ENCODE data around the gene TEX26.

Gene TEX26

GRCh38 chr13:30976025-30976424 is 43.6 kb downstream of the TEX26 start:
- H3K4me3 Mint-ChIP-seq, result no peak overlapping the region
- no peak overlapping the region for H3K27ac Mint-ChIP-seq

GRCh38 chr13:30978981-30979956 is 46.8 kb downstream of the TEX26 start:
- Mint-ChIP-seq H3K27ac (no peak overlapping the region), H3K4me3 (no peak overlapping the region), H3K36me3 (ENCODE audit: low read depth) (no peaks in the 10 kb centered on the region), H3K9me3 (no peaks in the 10 kb centered on the region), H3K27me3 (peaks cover 40% of the 10 kb centered on the region), H3K4me1 (ENCODE audit: low read depth) (peaks cover 5% of the 10 kb centered on the region)
- intact Hi-C loops (cut with micrococcal nuclease), result loop anchor here (2.0 kb wide), 1 partner anchor 66 kb away; no protein-coding TSS in a partner anchor

More at GRCh38 chr13:30976025-30976424, 43.6 kb downstream of the TEX26 start:
- Mint-ChIP-seq H3K9me3 (no peaks in the 10 kb centered on the region), H3K4me1 (ENCODE audit: low read depth) (peaks cover 5% of the 10 kb centered on the region), H3K36me3 (ENCODE audit: low read depth) (no peaks in the 10 kb centered on the region), H3K27me3 (peaks cover 32% of the 10 kb centered on the region)
- intact Hi-C loops (cut with micrococcal nuclease), result no loop called here

- peaks cover 5% of the 10 kb centered on the region for H3K4me1 Mint-ChIP-seq (ENCODE audit: low read depth)
- no peaks in the 10 kb centered on the region for H3K36me3 Mint-ChIP-seq (ENCODE audit: low read depth)
- H3K27me3 Mint-ChIP-seq, result peaks cover 42% of the 10 kb centered on the region
- intact Hi-C loops (cut with micrococcal nuclease), result no loop called here
- no peak overlapping the region for H3K4me3 Mint-ChIP-seq
- no peaks in the 10 kb centered on the region for H3K9me3 Mint-ChIP-seq
- H3K27ac Mint-ChIP-seq, result no peak overlapping the region
Measured at GRCh38 chr13:30982506-30982905, 50.0 kb downstream of the TEX26 start.

- Mint-ChIP-seq H3K4me3 (no peak overlapping the region), H3K36me3 (ENCODE audit: low read depth) (no peaks in the 10 kb centered on the region), H3K9me3 (no peaks in the 10 kb centered on the region), H3K4me1 (ENCODE audit: low read depth) (peaks cover 5% of the 10 kb centered on the region), H3K27ac (no peak overlapping the region), H3K27me3 (peaks cover 39% of the 10 kb centered on the region)
- intact Hi-C loops (cut with micrococcal nuclease), result no loop called here
Measured at GRCh38 chr13:30982906-30983305, 50.5 kb downstream of the TEX26 start.

- intact Hi-C loops (cut with micrococcal nuclease), result no loop called here
- Mint-ChIP-seq H3K4me3 (no peak overlapping the region), H3K4me1 (ENCODE audit: low read depth) (peaks cover 5% of the 10 kb centered on the region), H3K9me3 (no peaks in the 10 kb centered on the region), H3K27ac (no peak overlapping the region), H3K27me3 (peaks cover 39% of the 10 kb centered on the region), H3K36me3 (ENCODE audit: low read depth) (no peaks in the 10 kb centered on the region)
Measured at GRCh38 chr13:30983431-30983830, 51.0 kb downstream of the TEX26 start.

- intact Hi-C loops (cut with micrococcal nuclease), result no loop called here
- H3K27me3 Mint-ChIP-seq, result peaks cover 34% of the 10 kb centered on the region
- no peaks in the 10 kb centered on the region for H3K36me3 Mint-ChIP-seq (ENCODE audit: low read depth)
- H3K9me3 Mint-ChIP-seq, result no peaks in the 10 kb centered on the region
- H3K4me3 Mint-ChIP-seq, result no peak overlapping the region
- no peak overlapping the region for H3K27ac Mint-ChIP-seq
- no peaks in the 10 kb centered on the region for H3K4me1 Mint-ChIP-seq (ENCODE audit: low read depth)
Measured at GRCh38 chr13:30984620-30985019, 52.2 kb downstream of the TEX26 start.

- H3K9me3 Mint-ChIP-seq, result no peaks in the 10 kb centered on the region
- peaks cover 31% of the 10 kb centered on the region for H3K27me3 Mint-ChIP-seq
- H3K36me3 Mint-ChIP-seq (ENCODE audit: low read depth), result no peaks in the 10 kb centered on the region
- H3K4me3 Mint-ChIP-seq, result no peak overlapping the region
- H3K27ac Mint-ChIP-seq, result no peak overlapping the region
- no peaks in the 10 kb centered on the region for H3K4me1 Mint-ChIP-seq (ENCODE audit: low read depth)
- intact Hi-C loops (cut with micrococcal nuclease), result no loop called here
Measured at GRCh38 chr13:30985637-30986205, 53.3 kb downstream of the TEX26 start.

- H3K4me3 Mint-ChIP-seq, result no peak overlapping the region
- no peaks in the 10 kb centered on the region for H3K36me3 Mint-ChIP-seq (ENCODE audit: low read depth)
- H3K9me3 Mint-ChIP-seq, result no peaks in the 10 kb centered on the region
- H3K27ac Mint-ChIP-seq, result no peak overlapping the region
- peaks cover 20% of the 10 kb centered on the region for H3K27me3 Mint-ChIP-seq
- intact Hi-C loops (cut with micrococcal nuclease), result no loop called here
- H3K4me1 Mint-ChIP-seq (ENCODE audit: low read depth), result no peaks in the 10 kb centered on the region
Measured at GRCh38 chr13:30991184-30991583, 58.7 kb downstream of the TEX26 start.

GRCh38 chr13:30991922-30992321 is 59.5 kb downstream of the TEX26 start:
- H3K36me3 Mint-ChIP-seq (ENCODE audit: low read depth), result no peaks in the 10 kb centered on the region
- peaks cover 18% of the 10 kb centered on the region for H3K27me3 Mint-ChIP-seq
- H3K4me1 Mint-ChIP-seq (ENCODE audit: low read depth), result no peaks in the 10 kb centered on the region
- no peaks in the 10 kb centered on the region for H3K9me3 Mint-ChIP-seq
- no peak overlapping the region for H3K4me3 Mint-ChIP-seq
- intact Hi-C loops (cut with micrococcal nuclease), result no loop called here
- H3K27ac Mint-ChIP-seq, result no peak overlapping the region

- H3K27ac Mint-ChIP-seq, result no peak overlapping the region
- intact Hi-C loops (cut with micrococcal nuclease), result no loop called here
Measured at GRCh38 chr13:30995331-30995730, 62.9 kb downstream of the TEX26 start.

GRCh38 chr13:30997697-30998096 is 65.2 kb downstream of the TEX26 start:
- Mint-ChIP-seq H3K4me1 (ENCODE audit: low read depth) (no peaks in the 10 kb centered on the region), H3K36me3 (ENCODE audit: low read depth) (no peaks in the 10 kb centered on the region), H3K27ac (no peak overlapping the region), H3K9me3 (no peaks in the 10 kb centered on the region), H3K27me3 (peaks cover 29% of the 10 kb centered on the region), H3K4me3 (no peak overlapping the region)
- intact Hi-C loops (cut with micrococcal nuclease), result no loop called here

More at GRCh38 chr13:30995331-30995730, 62.9 kb downstream of the TEX26 start:
- Mint-ChIP-seq H3K36me3 (ENCODE audit: low read depth) (no peaks in the 10 kb centered on the region), H3K27me3 (peaks cover 23% of the 10 kb centered on the region), H3K4me3 (no peak overlapping the region), H3K4me1 (ENCODE audit: low read depth) (no peaks in the 10 kb centered on the region), H3K9me3 (no peaks in the 10 kb centered on the region)

- Mint-ChIP-seq H3K9me3 (no peaks in the 10 kb centered on the region), H3K36me3 (ENCODE audit: low read depth) (no peaks in the 10 kb centered on the region), H3K27ac (no peak overlapping the region), H3K27me3 (peaks cover 26% of the 10 kb centered on the region), H3K4me3 (no peak overlapping the region), H3K4me1 (ENCODE audit: low read depth) (no peaks in the 10 kb centered on the region)
- intact Hi-C loops (cut with micrococcal nuclease), result no loop called here
Measured at GRCh38 chr13:30998136-30999088, 66.0 kb downstream of the TEX26 start.

- Mint-ChIP-seq H3K4me1 (ENCODE audit: low read depth) (no peaks in the 10 kb centered on the region), H3K36me3 (ENCODE audit: low read depth) (no peaks in the 10 kb centered on the region), H3K4me3 (no peak overlapping the region), H3K27ac (no peak overlapping the region), H3K27me3 (peaks cover 29% of the 10 kb centered on the region), H3K9me3 (no peaks in the 10 kb centered on the region)
- intact Hi-C loops (cut with micrococcal nuclease), result no loop called here
Measured at GRCh38 chr13:31000889-31001288, 68.4 kb downstream of the TEX26 start.

Measured in dendritic cell treated with granulocyte-macrophage colony-stimulating factor and Interleukin-4, amounts not matched to agents 40 ng/mL and 50 ng/mL, for 4 days (primary cell).